H4 (cell line): ENCODE results near the gene MAG. TPM values are rescaled to one million over a fixed set of nuclear protein-coding genes. Genes with fewer than 3 reads are reported as not detected.

ENCODE experiments used
- DNase-seq: peaks from one replicate; pipeline ENCODE4 v3.0.0-alpha.2; 2015; ENCODE audit warnings: low spot score
- total RNA-seq: library from RNA; depleted of rRNA; stranded (reverse); fragments of >200 nt; shearing (Covaris generic); gene quantifications from 2 replicates; pipeline ENCODE4 v1.2.3, GENCODE V29; 2014

MAG gene
- total RNA-seq, 1 experiment from 2014 or later, result not detected

- DNase-seq, result no peak
Measured at GRCh38 chr19:35298561-35298972, 6.6 kb downstream of the MAG start.

GRCh38 chr19:35299523-35300338 lies 7.8 kb downstream of the MAG start:
- DNase-seq, result no peak

DNA sequence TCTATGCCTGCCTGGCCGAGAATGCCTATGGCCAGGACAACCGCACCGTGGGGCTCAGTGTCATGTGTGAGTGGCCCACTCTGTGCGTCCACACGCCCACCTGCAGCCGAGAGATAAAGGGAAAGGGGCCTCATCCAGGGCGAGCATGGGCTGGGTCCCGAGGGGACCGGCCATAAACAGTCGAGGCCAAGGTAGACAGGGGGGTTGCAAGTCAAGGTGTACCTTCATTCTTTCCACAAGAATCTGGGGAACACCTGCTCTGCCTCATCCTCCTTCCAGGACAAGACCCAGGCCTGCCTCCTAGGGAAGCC lies 8.3 kb downstream of the MAG start:
- DNase-seq, result no peak

DNA sequence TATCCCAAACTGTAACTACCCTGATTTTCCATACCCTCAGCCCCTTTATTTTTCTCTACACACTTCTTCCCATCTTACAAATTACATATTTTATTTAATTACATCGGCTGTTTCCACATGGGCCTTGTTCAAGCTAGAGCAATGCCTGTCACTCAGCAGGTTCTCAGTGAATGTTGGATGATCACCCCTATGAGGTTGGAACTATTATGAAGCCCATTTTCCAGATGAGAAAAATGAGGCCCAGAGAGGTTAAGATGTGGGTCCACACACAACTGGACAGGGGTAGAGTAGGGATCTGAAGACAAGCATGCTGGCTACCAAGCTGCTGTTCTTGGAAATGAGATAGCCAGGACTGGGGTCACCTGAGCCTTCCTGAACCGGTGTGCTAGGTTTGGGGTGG lies 10.0 kb downstream of the MAG start:
- DNase-seq, result no peak

- DNase-seq, result no peak
Measured at GRCh38 chr19:35302446-35302845, 10.5 kb downstream of the MAG start.

DNA sequence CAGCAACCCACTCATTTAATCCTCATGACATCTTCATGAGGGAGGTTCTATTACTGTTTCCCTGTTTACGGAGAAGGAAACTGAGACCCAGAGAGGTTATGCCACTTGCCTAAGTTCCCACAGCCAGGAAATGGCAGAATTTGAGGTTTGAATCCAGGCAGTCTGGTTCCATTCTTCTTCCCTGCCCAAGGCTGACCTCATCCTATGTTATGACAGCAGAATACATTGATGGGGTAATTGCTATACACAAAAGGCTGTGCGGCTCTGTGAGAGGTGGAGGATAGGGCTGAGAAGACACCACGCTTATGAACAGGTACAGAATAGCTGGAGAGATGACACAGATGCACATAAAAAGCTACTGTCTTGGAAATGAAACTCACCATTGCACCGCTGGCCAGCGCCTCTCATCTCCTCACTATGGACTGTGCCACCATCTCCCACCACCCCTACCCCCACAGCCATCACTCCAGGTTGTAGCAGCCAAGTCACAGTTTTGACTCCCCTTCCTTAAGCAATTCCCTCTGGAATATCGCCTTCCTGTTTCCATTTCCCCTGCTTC lies 11.5 kb downstream of the MAG start:
- no peak for DNase-seq

- no peak for DNase-seq
Measured at GRCh38 chr19:35304036-35304435, 12.1 kb downstream of the MAG start.

DNA sequence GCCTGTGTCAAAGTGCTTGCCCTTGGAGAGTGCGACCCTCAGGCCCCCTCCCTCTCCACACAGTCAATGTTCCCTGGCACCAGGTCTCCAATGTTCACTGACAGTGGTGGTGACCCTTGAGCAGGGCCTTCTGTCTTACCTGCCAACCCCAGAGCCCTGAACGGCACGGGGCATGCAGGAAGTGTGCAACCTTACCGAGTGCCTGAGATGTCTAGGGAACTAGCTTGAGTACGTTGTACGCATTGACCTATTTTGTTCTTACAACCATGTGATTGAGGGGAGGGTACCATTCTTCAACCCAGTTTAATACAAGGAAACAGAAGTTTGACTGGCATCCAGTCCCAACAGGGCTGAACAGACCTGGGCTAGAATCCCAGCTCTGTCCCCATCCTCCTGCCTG lies 13.2 kb downstream of the MAG start:
- no peak for DNase-seq

- peak; percentile 57 for DNase-seq
Measured at GRCh38 chr19:35306473-35307246, 14.7 kb downstream of the MAG start.

DNA sequence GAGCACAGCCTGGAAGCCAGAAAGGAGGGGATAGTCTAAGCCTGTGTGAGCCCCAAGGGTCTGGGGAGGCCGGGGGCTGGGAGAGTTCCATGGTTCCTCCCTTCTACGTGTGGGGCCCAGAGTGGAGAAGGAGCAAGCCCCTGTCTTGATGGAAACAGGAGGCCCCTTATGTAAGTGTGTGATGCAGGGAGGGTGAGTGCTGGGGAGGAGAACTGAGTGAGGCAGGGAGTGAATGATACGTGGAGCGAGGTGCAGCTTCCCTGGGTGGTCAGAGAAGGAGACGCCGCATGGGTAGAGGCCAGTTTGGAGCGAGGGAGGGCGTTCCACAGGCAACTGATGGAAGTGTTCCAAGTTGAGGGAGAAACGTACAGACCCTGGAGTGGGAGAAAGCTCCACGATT lies 16.0 kb downstream of the MAG start:
- DNase-seq, result no peak

GRCh38 chr19:35308910-35309309 lies 16.9 kb downstream of the MAG start:
- DNase-seq, result no peak

DNA sequence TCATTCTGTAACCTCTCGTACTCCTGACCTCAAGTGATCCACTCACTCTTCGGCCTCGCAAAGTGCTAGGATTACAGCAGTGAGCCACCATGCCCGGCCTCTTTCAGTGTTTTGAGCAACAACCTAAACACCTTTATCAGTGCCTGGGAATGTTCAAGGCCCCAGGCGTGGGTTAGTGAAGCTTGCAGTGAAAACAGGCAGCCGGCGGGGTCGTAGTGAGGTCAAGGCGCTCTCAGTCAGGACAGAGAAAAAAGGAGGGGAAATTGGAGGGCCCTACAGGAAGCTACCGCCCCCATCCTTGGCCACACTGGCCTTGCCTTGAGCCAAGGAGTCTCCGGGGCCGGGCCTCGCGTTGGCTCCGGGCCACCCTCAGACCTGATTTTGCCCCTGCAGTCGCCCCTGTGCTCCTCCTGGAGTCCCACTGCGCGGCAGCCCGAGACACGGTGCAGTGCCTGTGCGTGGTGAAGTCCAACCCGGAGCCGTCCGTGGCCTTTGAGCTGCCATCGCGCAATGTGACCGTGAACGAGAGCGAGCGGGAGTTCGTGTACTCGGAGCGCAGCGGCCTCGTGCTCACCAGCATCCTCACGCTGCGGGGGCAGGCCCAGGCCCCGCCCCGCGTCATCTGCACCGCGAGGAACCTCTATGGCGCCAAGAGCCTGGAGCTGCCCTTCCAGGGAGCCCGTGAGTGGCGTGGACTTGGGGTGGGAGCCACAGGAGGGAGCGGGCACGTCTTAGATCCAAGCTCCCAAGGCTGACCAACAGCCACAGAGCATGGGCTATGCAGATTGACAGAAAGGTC lies 17.7 kb downstream of the MAG start:
- DNase-seq, result peak; percentile 84

GRCh38 chr19:35310331-35310730 lies 18.4 kb downstream of the MAG start:
- DNase-seq, result no peak

DNA sequence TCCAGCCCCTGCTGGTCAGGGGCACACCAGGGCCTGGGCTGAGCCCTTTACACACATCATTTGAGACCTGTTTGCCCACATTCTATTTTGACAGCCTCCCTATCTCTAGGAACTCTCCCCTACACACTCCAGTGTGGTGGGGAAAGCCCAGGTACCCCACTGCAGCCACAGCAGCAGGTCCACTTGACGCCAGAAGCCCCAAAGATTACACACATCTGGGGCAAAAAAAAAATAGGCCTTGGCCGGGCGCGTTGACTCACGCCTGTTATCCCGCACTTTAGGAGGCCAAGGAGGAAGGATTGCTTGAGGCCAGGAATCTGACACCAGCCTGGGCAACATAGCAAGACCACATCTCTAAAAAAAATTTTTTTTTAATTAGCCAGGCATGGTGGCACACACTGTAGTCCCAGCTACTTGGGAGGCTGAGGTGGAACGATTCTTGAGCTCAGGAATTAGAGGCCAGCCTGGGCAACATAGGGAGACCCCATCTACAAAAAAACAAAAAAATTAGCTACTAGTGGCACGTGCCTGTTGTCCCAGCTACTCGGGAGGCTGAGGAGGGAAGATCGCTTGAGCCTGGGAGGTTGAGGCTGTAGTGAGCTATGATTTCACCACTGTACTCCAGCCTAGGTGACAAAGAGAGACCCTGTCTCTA lies 19.0 kb downstream of the MAG start:
- no peak for DNase-seq

- no peak for DNase-seq
Measured at GRCh38 chr19:35311901-35312665, 20.1 kb downstream of the MAG start.

DNA sequence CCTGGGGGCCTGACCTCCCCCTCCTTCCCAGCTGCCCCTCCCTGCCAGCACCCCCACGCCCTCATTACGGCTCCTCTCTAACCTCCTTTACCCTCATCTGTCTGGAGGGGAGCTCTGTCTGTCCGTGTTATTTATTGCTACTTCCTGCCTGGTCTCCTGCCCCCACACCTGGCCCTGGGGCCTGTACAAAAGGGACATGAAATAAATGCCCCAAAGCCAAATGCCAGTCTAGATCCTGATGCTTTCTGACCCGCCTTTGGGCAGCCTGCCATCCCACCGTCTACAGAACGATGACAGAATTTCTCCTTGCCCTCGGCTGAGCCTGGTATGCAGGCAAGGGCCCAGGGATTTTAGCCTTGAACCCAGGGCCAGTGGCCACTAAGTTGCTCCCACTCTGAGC lies 21.6 kb downstream of the MAG start:
- peak; percentile 61 for DNase-seq

GRCh38 chr19:35314031-35314430 lies 22.1 kb downstream of the MAG start:
- DNase-seq, result no peak

GRCh38 chr19:35314858-35315470 lies 23.0 kb downstream of the MAG start:
- DNase-seq, result no peak

DNA sequence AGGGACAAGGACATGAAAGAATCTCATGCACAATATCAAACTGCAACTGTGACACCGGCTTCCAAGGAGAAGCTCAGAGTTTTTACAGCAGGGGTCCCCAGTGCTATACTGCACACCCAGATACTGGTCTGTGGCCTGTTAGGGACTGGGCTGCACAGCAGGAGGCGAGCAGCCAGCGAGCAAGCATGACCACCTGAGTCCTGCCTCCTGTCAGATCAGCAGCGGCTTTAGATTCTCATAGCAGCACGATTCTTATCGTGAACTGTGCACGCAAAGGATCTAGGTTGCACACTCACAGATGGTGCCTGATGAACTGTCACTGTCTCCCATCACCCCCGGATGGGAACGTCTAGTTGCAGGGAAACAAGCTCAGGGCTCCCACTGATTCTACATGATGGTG lies 23.9 kb downstream of the MAG start:
- no peak for DNase-seq

DNA sequence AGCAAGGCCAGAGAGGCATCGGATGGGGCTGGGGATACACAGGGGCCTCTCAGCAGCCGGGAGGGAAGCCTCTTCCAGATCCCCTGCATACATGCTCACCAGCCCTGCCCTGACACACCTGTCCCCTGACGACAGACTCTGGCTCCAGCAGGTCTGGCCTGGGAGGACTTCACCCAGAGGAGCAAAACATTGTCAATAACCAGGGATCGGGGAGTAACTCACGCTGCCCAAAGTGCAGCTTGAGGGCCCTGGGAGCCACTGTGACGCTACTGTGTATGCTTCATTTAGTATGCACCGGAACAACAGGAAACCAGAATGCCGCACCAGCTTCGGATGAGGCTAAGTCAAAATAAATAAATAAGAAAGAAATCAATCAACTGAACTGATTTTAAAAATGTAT lies 24.6 kb downstream of the MAG start:
- no peak for DNase-seq
